ENCODE data around the gene CD47. TPM values are rescaled to one million over a fixed set of nuclear protein-coding genes. Genes with fewer than 3 reads are reported as not detected.

The CD47 gene
- polyA plus RNA-seq, 1 of the 3 experiments (the other 2 are of a cell fraction): 19.6 TPM

DNA sequence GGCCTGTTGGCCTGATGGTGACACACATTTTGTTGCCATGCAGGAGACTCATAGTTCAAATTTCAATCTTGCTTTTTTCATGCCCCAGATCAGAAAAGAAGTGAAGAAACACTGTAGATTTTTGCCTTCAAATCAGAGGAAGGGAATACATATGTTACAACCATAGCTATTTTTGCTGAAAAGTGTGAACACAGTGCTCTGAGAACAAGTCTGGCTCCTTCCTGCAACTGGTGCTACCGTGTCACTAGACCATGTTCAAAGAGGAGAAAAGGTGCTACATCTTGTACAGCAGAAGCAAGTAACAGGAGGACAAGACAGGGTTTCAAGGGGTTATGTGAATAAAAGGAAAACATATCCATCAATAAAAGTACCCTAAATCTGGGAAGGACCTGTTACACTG is 44.6 kb downstream of the CD47 start:
- Histone ChIP-seq H2AFZ (ENCODE audit: low read depth) (no peak overlapping the region), H3K36me3 (replicated peaks in 1 of 2; ENCODE audit: control insufficient read depth in 1 of 2, insufficient read depth in 2 of 2, low read length in 1 of 2) (peaks cover 20 to 23% of the 10 kb centered on the region in 2 experiments), H3K79me2 (ENCODE audit: insufficient read depth) (no peaks in the 10 kb centered on the region), H3K27ac (ENCODE audit: low read depth in 2 of 2, low read length in 1 of 2) (no peak overlapping the region), H3K9ac (no peak overlapping the region), H3K9me3 (no peaks in the 10 kb centered on the region), H3K4me3 (ENCODE audit: low read depth in 2 of 2, low read length in 1 of 2) (no peak overlapping the region), H3K27me3 (ENCODE audit: insufficient read depth) (no peaks in the 10 kb centered on the region), H3K4me2 (no peak overlapping the region), H3F3A (replicated peaks; ENCODE audit: insufficient read depth) (no peaks in the 10 kb centered on the region), H3K9me2 (no peaks in the 10 kb centered on the region), H3K4me1 (ENCODE audit: control insufficient read depth in 1 of 2, insufficient read depth in 2 of 2, low read depth in 1 of 2, low read length in 1 of 2) (no peaks in the 10 kb centered on the region; a peak in 1 of 4 replicates), H4K20me1 (ENCODE audit: insufficient read depth) (no peaks in the 10 kb centered on the region)
- no peak for TF ChIP-seq MEF2A (IDR thresholded peaks at IDR 0.05; ENCODE audit: borderline replicate concordance, low read depth)
- TF ChIP-seq, protein P1, sequence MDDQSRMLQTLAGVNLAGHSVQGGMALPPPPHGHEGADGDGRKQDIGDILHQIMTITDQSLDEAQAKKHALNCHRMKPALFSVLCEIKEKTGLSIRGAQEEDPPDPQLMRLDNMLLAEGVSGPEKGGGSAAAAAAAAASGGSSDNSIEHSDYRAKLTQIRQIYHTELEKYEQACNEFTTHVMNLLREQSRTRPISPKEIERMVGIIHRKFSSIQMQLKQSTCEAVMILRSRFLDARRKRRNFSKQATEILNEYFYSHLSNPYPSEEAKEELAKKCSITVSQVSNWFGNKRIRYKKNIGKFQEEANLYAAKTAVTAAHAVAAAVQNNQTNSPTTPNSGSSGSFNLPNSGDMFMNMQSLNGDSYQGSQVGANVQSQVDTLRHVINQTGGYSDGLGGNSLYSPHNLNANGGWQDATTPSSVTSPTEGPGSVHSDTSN (IDR thresholded peaks at IDR 0.05): no peak
- TF ChIP-seq ELF1 (IDR thresholded peaks at IDR 0.05): no peak
- TF ChIP-seq MXI1 (IDR thresholded peaks at IDR 0.05; ENCODE audit: low read depth, low read length): no peak
- TF ChIP-seq SIN3A (IDR thresholded peaks at IDR 0.05; ENCODE audit: borderline replicate concordance, low read depth, low read length): no peak
- TF ChIP-seq EP300 (IDR thresholded peaks at IDR 0.05; ENCODE audit: borderline replicate concordance in 1 of 2, low read depth in 1 of 2, low read length in 1 of 2): no peak
- TF ChIP-seq RFX5 (IDR thresholded peaks at IDR 0.05; ENCODE audit: low read length): no peak
- POLR2A ChIA-PET: no interaction called here
- no peak for DNase-seq
- CTCF ChIA-PET: interaction anchor here (1.3 kb wide), 1 partner anchor 10 kb away, joined by 3 read pairs; no protein-coding TSS in a partner anchor
- 96% methylated on average over 1 of the region's 1 CpG for WGBS (ENCODE audit: low lambda C conversion rate)

DNA sequence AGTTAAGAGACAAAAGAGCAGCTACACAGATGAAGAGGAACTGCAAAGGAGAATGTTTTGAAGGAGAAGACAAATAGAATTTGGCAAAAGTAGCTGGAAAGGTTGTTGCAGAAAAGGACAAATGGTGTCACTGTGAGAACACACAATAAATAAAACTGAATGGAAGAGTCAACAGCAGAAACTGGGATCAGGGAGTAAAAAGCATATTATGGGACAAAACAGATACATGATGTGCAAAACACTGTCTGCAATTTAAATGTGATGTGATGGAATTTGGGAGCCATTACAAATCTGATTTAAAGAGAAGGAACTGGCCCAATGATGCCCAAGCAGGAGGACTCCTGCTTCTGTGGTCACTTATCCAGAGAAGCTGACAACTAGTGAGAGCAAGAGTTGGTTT is 46.1 kb downstream of the CD47 start:
- no peak overlapping the region for H3K4me3 ChIP-seq (ENCODE audit: low read depth in 2 of 2, low read length in 1 of 2)
- H3K9ac ChIP-seq: no peak overlapping the region
- DNase-seq: no peak
- no peaks in the 10 kb centered on the region for H3K9me2 ChIP-seq
- no peaks in the 10 kb centered on the region for H3K27me3 ChIP-seq (ENCODE audit: insufficient read depth)
- no peak overlapping the region for H3K27ac ChIP-seq (ENCODE audit: low read depth in 2 of 2, low read length in 1 of 2)
- no peak overlapping the region for H2AFZ ChIP-seq (ENCODE audit: low read depth)
- no peaks in the 10 kb centered on the region for H4K20me1 ChIP-seq (ENCODE audit: insufficient read depth)
- H3K79me2 ChIP-seq (ENCODE audit: insufficient read depth): no peaks in the 10 kb centered on the region
- peaks cover 16 to 22% of the 10 kb centered on the region in 2 experiments for H3K36me3 ChIP-seq (replicated peaks in 1 of 2; ENCODE audit: control insufficient read depth in 1 of 2, insufficient read depth in 2 of 2, low read length in 1 of 2)
- no peaks in the 10 kb centered on the region for H3F3A ChIP-seq (replicated peaks; ENCODE audit: insufficient read depth)
- no peaks in the 10 kb centered on the region; a peak in 2 of 4 replicates for H3K4me1 ChIP-seq (ENCODE audit: control insufficient read depth in 1 of 2, insufficient read depth in 2 of 2, low read depth in 1 of 2, low read length in 1 of 2)
- H3K9me3 ChIP-seq: no peaks in the 10 kb centered on the region
- ChIA-PET CTCF (interaction anchor here (2.1 kb wide), 1 partner anchor 15 kb away, joined by 6 read pairs; no protein-coding TSS in a partner anchor), POLR2A (interaction anchor here (0.6 kb wide), 1 partner anchor 212 kb away, joined by 4 read pairs; no protein-coding TSS in a partner anchor)
- no peak overlapping the region for H3K4me2 ChIP-seq
- TF ChIP-seq RCOR1 (IDR thresholded peaks at IDR 0.05; ENCODE audit: low read length): no peak
- TF ChIP-seq YY1 (IDR thresholded peaks at IDR 0.05; ENCODE audit: low read depth): no peak
- TF ChIP-seq ELF1 (IDR thresholded peaks at IDR 0.05): no peak
- TF ChIP-seq, protein P2, sequence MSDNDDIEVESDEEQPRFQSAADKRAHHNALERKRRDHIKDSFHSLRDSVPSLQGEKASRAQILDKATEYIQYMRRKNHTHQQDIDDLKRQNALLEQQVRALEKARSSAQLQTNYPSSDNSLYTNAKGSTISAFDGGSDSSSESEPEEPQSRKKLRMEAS (IDR thresholded peaks at IDR 0.05; ENCODE audit: low read depth): no peak
- TF ChIP-seq GABPA (IDR thresholded peaks at IDR 0.05; ENCODE audit: low read depth): no peak
- TF ChIP-seq, protein P3, sequence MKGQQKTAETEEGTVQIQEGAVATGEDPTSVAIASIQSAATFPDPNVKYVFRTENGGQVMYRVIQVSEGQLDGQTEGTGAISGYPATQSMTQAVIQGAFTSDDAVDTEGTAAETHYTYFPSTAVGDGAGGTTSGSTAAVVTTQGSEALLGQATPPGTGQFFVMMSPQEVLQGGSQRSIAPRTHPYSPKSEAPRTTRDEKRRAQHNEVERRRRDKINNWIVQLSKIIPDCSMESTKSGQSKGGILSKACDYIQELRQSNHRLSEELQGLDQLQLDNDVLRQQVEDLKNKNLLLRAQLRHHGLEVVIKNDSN (IDR thresholded peaks at IDR 0.05; ENCODE audit: borderline replicate concordance, low read depth): no peak
- TF ChIP-seq SIN3A (IDR thresholded peaks at IDR 0.05; ENCODE audit: borderline replicate concordance, low read depth, low read length): no peak
- TF ChIP-seq, protein P1 (IDR thresholded peaks at IDR 0.05): no peak
- no peak for TF ChIP-seq NFIC (IDR thresholded peaks at IDR 0.05; ENCODE audit: borderline replicate concordance)
- no peak for TF ChIP-seq JUND (IDR thresholded peaks at IDR 0.05)
- TF ChIP-seq, protein P4, sequence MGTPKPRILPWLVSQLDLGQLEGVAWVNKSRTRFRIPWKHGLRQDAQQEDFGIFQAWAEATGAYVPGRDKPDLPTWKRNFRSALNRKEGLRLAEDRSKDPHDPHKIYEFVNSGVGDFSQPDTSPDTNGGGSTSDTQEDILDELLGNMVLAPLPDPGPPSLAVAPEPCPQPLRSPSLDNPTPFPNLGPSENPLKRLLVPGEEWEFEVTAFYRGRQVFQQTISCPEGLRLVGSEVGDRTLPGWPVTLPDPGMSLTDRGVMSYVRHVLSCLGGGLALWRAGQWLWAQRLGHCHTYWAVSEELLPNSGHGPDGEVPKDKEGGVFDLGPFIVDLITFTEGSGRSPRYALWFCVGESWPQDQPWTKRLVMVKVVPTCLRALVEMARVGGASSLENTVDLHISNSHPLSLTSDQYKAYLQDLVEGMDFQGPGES (IDR thresholded peaks at IDR 0.05; ENCODE audit: low read depth, low read length): no peak
- TF ChIP-seq, protein P5, sequence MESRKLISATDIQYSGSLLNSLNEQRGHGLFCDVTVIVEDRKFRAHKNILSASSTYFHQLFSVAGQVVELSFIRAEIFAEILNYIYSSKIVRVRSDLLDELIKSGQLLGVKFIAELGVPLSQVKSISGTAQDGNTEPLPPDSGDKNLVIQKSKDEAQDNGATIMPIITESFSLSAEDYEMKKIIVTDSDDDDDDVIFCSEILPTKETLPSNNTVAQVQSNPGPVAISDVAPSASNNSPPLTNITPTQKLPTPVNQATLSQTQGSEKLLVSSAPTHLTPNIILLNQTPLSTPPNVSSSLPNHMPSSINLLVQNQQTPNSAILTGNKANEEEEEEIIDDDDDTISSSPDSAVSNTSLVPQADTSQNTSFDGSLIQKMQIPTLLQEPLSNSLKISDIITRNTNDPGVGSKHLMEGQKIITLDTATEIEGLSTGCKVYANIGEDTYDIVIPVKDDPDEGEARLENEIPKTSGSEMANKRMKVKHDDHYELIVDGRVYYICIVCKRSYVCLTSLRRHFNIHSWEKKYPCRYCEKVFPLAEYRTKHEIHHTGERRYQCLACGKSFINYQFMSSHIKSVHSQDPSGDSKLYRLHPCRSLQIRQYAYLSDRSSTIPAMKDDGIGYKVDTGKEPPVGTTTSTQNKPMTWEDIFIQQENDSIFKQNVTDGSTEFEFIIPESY (IDR thresholded peaks at IDR 0.05; ENCODE audit: borderline replicate concordance, low read depth): no peak
- TF ChIP-seq, protein P6, sequence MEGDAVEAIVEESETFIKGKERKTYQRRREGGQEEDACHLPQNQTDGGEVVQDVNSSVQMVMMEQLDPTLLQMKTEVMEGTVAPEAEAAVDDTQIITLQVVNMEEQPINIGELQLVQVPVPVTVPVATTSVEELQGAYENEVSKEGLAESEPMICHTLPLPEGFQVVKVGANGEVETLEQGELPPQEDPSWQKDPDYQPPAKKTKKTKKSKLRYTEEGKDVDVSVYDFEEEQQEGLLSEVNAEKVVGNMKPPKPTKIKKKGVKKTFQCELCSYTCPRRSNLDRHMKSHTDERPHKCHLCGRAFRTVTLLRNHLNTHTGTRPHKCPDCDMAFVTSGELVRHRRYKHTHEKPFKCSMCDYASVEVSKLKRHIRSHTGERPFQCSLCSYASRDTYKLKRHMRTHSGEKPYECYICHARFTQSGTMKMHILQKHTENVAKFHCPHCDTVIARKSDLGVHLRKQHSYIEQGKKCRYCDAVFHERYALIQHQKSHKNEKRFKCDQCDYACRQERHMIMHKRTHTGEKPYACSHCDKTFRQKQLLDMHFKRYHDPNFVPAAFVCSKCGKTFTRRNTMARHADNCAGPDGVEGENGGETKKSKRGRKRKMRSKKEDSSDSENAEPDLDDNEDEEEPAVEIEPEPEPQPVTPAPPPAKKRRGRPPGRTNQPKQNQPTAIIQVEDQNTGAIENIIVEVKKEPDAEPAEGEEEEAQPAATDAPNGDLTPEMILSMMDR (IDR thresholded peaks at IDR 0.05): no peak
- no peak for TF ChIP-seq RXRA (IDR thresholded peaks at IDR 0.05; ENCODE audit: borderline replicate concordance, low read depth)
- no peak for TF ChIP-seq NRF1 (IDR thresholded peaks at IDR 0.05; ENCODE audit: low read depth, low read length)
- TF ChIP-seq MXI1 (IDR thresholded peaks at IDR 0.05; ENCODE audit: low read depth, low read length): no peak

Measured in SK-N-SH (cell line).